HG02588 (cell line): ENCODE results near the gene GRIN2A.

Experiments used
- ATAC-seq: cut with Tn5 transposase; IDR thresholded peaks from one replicate; pipeline ENCODE4 v1.9.1; 2021; ENCODE audit warnings: mild to moderate bottlenecking, moderate library complexity; ENCODE audit not compliant: unreplicated experiment

Gene GRIN2A

DNA sequence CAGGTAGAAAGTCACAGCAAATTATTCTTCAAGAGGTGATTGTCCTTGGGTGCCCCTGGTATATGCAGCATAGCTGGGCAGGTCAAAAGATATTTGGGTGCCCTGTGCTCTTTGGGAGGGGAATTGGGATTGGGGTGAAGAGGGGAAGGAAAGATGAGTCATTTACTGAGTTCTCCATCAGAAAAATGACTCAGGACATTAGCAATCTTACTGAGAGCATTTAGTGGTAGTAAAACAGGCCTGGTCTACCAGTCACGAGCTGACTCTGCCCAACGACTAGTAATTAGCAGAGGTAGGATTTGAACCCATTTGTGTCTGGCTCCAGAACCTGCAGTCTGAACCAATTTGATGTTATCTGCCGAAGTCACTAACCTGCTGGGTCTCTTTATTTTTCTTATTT, 6.0 kb upstream of the GRIN2A start:
- ATAC-seq: no peak

DNA sequence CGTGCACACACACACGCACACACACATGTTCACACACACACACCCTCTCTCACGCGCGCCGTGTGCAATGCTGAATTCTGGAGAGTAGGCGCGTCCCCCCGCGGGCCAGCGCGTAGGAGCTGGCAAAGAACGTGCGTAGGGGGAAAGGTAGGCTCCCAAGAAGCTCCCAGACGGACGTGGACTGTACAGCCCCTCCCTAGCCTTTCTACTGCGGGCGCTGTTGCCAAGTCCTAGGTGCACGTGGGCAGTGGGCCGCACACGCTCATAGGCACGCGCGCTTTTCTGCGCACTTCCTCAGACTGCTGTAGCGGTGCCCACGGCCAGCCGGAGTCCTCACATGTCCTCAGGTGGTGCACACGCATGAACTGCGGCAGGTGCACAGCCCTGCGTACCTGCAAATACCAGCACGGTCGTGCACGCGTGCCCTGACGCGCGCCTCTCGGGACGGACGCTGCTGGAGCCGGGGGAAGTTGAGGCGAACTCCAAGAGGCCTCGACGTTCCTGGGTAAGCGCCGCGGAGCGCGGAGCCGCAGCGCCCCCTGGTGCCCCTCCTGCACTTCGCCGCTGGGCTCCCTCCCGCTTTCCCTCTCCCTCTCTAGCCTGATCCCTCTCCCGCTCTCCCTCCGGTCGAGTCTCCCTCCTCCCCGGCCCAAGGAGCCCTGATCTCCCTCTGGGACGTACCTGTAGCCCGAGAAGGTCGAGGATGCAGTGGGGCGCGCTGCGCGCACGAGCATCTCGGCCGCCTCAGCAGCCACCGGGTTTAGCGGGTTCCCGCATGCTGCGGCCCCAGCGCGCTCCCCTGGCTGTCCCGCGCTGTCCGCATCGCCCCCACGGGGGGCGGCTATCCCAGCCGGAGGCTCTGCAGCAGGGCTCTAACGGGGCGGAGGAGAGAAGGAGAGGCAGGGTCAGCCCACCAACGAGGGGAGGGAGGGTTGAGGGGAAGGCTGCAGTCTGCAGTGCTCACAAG, 749 bp downstream of the GRIN2A start:
- peak; percentile 49 for ATAC-seq

DNA sequence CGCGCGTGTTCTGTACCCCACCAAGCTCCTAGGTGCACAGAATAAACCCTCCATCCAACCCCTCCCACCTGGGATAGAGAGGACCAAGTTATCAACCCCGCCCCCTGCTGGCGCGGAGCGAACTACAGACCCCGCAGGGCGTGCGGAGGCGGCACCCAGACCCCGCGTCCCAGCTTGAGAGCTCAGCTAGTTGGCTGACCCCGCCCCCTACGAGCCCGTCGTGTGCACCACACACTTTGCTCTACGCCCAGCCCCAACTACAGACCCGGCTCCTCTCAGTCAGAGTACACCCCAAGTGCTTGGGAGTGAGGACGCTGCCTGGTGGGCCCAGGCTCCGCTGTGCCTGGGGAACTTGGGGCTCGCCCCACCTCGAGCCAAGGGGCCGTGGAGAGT, 1.5 kb downstream of the GRIN2A start:
- no peak for ATAC-seq

DNA sequence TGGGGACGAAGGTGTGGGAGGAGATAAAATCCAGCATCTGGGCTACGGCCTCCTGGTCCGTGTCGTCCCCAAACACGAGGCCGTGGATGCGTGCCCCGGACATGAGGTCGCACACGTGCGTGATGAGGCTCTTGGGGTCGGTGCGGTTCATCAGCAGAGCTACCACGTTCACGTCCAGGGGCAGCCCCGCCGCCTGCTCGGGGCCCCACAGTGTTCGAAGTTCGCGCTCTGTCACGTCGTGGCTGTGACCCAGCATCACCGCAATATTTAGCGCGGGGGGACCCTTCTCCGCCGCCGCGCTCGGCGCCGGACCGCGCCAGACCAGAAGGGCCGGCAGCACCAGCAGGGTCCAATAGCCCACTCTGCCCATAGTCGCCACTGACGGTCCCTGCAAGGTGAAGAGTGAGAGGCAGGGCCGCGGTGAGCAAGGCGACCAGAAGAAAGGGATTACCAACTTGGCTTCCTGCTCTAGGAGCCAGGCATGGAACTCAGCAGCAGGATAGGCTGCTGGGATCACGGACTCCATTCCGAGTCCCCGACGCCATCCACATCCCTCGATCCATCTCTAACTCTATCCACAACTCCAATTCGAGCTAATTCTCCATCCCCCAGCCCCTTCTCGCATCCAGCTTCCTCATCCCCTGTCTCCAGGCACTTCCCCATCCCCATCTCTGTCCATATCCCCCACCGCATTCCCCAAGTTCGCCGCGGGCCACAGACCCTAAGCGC, 2.0 kb downstream of the GRIN2A start:
- ATAC-seq: no peak

DNA sequence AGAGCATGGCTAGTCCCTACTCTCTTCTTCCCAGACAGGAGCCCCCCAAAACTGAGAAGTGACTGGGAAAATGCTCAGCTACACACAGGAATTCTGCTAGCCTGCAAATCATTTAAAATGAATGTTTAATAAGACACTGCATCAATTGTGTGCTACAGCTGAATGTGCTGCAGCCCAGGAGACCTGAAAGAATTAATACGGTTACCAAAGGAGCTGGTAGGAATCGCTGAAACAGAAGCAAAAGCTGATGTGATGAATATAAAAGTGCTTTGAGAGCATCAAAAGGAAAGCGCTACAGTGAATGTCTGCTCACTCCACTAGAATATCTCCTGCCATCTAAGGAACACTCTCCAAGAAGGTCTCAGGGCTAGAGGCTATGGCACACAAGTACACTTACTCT, 3.7 kb downstream of the GRIN2A start:
- ATAC-seq: no peak

DNA sequence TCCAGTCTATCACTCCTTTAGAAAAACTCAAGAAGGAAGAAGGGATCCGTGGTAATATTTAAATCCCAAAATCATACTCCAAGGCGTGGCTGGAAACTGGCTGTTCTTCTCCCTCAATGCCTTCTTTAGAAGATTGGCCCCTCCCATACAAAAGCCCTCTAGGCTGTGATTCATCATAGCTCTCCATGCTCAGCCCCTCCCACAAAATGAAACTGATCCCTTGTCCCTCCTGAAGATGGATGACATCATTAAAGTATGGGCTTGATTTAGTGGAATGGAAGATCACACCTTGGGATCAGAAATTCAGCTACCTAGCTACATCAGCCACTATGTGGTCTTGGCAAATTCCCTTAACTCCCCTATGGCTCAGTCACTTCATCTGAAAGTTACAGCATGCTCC, 4.1 kb downstream of the GRIN2A start:
- no peak for ATAC-seq

DNA sequence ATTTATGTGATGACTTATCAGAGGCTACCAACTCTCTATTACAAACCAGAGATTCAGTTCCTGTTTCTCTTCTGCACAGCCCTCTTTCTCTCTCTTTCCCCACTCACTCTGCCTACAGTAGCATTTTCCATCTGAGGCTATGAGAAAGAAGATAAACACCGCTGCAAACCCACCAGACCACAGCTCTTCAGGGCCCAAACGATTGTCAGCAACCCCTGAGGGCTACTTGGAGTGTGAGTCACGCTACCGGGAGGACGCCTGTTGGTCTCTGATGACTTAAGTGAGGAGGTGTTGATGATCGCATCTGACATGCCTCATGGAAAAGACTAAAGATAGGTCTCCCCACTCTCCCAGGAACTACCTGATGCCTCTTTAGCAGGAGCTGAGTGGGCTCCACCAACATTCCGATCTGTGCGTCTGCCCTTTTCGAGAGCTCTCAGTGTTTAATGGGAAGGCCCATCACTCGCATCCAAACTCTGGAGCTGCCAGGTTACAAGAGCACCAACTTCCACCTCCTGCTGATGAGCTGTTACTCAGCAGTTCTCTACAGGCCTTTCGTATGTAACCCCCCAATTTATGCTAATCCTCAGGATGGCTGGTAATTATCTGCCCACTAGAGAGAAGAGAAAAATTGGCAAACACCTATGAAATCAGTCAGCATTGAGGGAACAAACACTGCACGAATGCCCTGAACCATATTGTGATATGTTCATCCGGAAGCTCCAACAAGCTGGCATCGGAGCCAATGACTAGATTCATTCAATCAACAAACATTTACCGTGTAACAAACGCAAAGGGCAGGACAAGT, 9.2 kb downstream of the GRIN2A start:
- ATAC-seq: no peak

DNA sequence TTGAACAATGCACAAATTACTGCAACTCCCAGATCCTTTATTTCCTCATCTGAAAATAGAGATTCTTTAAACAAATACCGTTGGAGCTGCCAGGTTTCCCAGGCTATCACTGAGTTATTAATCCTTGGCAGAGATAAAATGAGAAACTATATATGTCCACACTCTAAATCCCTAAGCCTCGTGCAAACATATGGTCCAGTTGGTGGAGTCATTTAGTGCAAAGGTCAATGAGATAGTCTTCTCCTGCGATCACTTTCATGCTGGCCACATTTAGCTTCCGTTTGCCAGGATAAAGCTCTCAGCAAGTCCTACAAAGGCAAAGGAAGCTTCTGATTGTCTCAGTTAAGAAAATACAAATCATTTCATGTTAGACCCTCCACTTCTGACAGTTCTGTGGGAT, 11.0 kb downstream of the GRIN2A start:
- no peak for ATAC-seq

DNA sequence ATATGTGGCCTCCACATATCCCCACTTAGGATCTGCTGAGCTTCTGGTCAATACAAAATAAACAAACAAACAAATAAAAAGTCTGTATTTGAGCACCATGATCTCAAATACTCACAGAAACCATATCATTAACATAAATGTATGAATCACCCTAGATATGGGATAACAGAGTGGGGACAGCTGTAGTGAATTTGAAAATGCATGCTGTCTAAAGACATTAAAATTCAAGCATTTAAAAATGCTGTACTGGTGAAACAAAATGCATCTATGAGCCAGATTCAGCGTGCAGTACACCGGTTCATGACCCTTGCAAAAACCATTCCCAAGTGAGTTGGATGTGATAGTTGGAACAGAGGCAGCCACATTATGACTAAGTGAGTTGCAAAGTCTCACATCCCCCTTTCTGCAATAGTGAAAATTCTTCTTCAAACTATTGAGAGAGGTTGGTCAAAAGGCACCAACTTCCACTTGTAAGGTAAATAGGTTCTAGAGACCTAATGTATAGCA, 12.3 kb downstream of the GRIN2A start:
- no peak for ATAC-seq

DNA sequence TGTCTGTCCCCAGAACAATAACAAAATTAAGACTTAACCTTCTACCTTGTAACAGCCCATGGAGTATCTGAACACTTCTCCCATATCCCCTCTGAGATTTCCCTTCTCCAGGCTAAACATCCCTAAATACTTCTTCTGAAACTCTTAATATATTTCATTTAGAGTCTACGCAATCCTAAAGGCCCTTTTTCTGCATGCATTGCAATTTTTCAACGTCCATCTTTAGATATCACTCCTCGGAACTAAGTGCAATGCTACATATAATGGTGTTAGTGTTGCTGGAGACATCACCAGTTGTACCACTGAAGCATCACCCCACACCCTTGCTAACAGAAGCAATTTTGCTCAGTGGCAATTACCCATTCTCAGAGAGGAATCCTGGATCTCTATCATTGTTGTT, 13.2 kb downstream of the GRIN2A start:
- no peak for ATAC-seq

DNA sequence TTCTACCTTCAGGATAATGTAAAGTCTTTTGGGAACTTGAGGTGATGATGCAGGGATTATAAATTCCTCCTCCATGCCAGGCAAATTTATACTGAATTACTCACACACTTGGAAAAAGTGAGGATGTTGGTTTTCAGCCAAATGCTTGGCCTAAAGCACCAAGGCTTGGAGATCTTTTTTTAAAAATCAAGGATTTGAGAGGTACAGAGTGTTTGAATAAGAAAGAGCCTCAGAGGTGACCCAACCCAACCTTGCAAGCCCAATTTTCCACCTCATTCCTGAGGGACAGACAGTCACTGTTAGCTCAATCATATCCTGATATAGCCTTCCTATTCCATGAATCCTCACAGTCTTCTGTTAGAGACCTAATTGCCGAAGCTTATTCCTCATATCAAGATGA, 14.0 kb downstream of the GRIN2A start:
- ATAC-seq: no peak

DNA sequence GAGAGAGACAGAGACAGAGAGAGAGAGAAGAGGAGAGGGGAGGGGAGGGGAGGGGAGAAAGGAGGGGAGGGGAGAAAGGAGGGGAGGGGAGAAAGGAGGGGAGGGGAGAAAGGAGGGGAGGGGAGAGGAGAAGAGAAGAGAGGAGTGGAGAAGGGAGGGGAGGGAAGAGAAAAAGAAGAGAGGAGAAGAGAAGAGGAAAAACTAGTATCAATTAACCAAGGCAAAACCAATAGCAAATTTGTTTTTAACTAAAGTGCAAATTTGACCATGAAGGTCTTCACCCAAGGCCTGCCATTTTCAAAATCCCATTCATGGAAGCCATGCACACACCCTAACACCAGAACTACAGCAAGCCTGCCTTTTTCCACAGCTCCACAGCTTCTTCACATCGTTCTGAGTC, 16.6 kb downstream of the GRIN2A start:
- ATAC-seq: no peak

DNA sequence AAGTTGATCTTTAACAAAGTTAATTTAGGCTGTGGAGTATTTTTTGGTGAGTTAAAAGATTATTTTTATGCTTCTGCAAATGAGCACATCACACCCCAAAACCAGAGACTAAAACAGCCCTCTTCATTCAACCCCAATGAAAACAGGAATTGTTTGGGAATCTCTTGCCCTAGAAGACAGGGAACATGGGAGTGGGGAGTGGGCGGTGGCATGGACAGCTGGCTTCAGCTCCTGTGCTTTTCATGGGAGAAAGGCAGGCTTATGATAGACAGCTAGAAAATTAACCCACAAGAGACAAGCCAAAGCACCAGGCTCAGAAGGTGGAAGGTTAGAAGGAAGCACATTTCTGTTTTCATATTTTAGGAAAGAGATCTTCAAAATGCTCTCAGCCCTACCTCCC, 19.2 kb downstream of the GRIN2A start:
- no peak for ATAC-seq

DNA sequence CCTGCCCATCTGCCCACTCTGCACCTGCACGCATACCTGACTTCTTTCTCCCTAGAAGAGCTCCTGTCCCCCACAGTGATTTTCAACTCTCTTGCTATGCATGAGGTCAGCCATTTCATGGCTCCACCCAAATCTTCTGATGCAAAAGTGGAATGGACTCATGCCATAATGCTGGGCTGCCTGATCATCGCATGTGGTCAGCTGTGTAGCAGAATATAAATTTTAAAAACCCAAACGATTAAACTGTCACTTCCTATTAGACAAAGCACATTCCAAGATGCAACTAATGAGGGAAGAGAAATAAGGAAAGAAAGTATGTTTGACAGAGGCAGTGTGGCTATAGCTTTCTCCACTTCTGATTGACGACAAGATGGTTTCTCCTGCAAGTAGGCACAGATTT, 26.1 kb downstream of the GRIN2A start:
- ATAC-seq: no peak

DNA sequence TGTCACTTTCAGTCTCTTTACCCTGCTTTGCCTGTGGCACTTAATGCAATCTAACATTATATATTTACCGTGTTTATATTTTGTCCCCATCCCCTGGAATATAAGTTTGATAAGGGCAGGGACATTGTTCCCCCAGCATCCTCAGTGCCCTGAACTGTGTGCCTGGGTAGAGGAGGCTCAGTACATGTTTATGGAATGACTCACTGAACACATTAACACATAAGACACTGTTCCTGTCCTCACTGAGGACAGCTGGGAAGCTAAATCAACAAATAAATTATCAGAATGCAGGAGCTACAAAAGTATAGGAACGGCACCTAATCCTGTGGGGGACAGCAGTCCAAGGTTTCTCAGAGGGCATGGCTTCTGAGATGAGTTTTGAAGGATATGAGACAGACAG, 27.8 kb downstream of the GRIN2A start:
- ATAC-seq: no peak

DNA sequence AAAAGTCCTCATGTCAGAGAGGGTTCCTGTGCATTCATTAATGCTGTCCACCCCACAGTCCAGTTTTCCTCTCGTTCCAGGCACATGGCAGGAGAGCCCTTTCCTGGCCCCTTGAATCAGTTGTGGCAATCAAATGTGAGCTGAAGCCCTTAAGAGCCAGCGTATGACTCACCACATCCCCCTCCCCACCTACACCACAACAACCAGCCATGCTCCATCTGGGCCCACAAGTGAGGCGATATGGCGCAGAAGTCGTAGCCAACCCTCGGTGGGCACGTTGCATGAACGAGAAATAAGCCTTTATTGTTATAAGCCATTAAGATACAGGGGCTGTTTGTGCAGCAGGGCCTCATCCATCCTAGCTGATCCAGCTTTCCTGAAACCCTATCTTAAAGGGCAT, 28.2 kb downstream of the GRIN2A start:
- no peak for ATAC-seq

DNA sequence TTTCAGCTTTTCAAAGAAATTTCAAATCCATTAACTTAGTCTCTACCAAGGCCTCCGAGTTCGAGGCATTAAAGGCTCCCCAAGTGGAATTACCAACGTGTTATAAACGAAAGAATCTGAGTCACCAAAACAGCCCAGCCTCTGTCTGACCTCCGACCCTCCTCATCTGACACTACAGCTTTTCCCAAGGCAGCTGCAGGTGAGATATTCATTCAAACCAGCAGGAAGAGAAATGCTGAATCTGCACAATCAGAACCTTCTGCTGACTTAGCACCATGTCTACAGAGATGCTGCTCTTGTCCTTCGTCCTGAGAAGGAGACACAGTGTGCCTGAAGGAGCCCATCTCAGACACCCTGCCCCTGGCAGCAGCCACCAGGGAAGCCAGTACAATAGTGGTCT, 30.5 kb downstream of the GRIN2A start:
- no peak for ATAC-seq

DNA sequence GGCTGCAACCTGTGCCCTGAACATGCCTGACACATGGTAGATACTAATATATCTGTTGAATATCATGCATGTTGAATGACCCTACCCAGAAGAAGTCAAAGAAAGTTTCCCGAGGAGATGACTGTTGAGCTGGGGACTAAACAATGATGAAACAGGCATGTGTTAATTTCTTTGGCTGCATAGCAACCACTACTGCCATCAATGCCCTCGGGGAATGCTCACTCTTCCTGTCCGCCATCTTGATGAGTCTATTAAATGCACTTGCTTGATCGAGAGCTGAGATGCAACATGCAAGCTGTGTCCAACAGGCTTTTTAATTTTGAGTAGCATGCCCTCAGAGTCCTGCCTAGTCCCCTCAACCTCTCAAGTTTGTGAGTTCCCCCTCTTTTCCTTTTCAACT, 31.3 kb downstream of the GRIN2A start:
- no peak for ATAC-seq

DNA sequence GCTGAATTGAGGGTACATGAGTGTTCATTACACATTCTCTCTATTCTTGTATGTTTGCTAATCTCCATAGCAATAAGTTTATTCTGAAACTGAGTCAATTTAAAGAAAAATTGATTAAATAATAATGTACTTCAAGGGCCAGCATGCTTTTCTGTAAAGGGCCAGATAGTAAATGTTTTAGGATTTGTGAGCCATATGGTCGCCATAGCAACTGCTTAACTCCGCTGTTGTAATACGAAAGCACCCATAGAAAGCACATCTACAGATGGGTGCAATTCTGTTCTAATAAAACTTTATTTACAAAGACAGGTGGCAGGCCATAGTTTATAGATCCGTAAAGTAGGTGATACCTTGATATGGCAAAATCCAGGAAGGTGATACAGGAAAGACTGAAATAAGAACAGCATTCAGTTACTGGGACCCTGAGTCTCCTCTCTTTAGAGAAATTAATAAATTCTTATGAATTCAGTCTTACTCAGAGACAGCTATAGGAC, 36.6 kb downstream of the GRIN2A start:
- ATAC-seq: no peak

DNA sequence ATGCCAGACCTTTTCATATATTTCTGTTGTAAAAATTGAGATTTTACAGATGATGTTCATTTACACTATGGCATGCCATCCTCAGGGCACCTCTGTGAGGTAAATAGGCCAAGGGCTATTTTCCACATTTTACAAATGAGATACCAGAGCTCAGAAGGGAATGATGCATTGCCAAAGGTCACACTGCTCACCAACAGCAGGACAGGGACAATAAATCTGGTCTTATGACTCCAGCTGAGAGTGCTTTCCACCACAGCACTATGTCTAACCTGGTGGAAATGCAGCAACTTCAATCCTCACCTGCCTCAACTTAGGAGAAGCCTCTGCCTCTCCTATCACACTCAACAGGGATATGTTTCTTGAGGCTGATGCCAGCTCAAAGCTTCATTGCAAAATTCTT, 40.6 kb downstream of the GRIN2A start:
- ATAC-seq: no peak

DNA sequence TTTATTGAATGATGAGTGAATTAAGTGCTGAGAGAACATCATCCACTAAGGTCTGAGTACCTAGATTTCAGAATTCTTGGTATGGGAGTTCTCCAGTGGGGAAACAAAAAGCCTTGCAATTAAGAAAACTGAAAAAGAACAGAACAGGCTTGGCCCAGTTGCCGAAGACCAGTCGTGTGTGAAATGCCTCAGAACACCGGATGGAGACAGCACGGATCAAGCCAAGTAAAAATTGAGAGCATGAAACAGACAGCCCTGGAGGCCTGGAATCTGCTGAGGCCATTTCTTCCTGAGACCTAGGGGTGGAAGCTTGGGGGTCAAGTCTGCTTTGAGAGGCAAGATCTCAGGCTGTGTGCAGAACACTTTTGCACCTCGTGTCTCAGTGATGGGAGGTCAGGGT, 43.3 kb downstream of the GRIN2A start:
- no peak for ATAC-seq
